BE2C (cell line): Measurements from ENCODE around the gene RBM23.
"Not testable (repeated sequence)": the region's sequence is repeated elsewhere in the genome, so short reads cannot be mapped to it uniquely, and the experiment has no call there.

ENCODE experiments used
- DNase-seq: peaks from one replicate; pipeline ENCODE4 v3.0.0-alpha.2; 2020
- H3K27me3 ChIP-seq: fragments of 250-450 bp; sonication (Bioruptor Pico); 2 replicates; pipeline ENCODE4 v1.5.1; 2020; ENCODE audit warnings: mild to moderate bottlenecking
- H3K36me3 ChIP-seq: fragments of 250-450 bp; sonication (Bioruptor Pico); 2 replicates; pipeline ENCODE4 v1.5.1; 2020; ENCODE audit warnings: mild to moderate bottlenecking
- H3K4me1 ChIP-seq: fragments of 250-450 bp; sonication (Bioruptor Pico); 2 replicates; pipeline ENCODE4 v1.5.1; 2020
- H3K4me3 ChIP-seq: 2 replicates; pipeline ENCODE4 v1.5.1; 2011; ENCODE audit warnings: low read depth, low read length
- H3K9me3 ChIP-seq: fragments of 250-450 bp; sonication (Bioruptor Pico); 2 replicates; pipeline ENCODE4 v1.5.1; 2020
- CTCF ChIP-seq: IDR thresholded peaks from 2 replicates; pipeline ENCODE4 v1.5.1; 2012; ENCODE audit warnings: mild to moderate bottlenecking, low read depth, low read length

Gene RBM23

GRCh38 chr14:22922294-22922693, 3.3 kb upstream of the RBM23 start:
- no peaks in the 10 kb centered on the region for H3K4me1 ChIP-seq
- no peaks in the 10 kb centered on the region for H3K27me3 ChIP-seq
- DNase-seq, result no peak
- no peak overlapping the region for H3K4me3 ChIP-seq
- H3K36me3 ChIP-seq, result peaks cover 59% of the 10 kb centered on the region
- TF ChIP-seq CTCF, result no peak
- no peaks in the 10 kb centered on the region for H3K9me3 ChIP-seq

GRCh38 chr14:22920697-22921096, 1.7 kb upstream of the RBM23 start:
- Histone ChIP-seq H3K4me1 (no peaks in the 10 kb centered on the region), H3K36me3 (peaks cover 51% of the 10 kb centered on the region), H3K9me3 (no peaks in the 10 kb centered on the region), H3K4me3 (no peak overlapping the region), H3K27me3 (no peaks in the 10 kb centered on the region)
- TF ChIP-seq CTCF, result no peak
- no peak for DNase-seq

GRCh38 chr14:22919601-22919921, 612 bp upstream of the RBM23 start:
- peak overlapping the region; percentile 51 for H3K4me3 ChIP-seq
- no peaks in the 10 kb centered on the region for H3K27me3 ChIP-seq
- no peak for TF ChIP-seq CTCF
- peaks cover 45% of the 10 kb centered on the region for H3K36me3 ChIP-seq
- no peak for DNase-seq
- no peaks in the 10 kb centered on the region for H3K9me3 ChIP-seq
- H3K4me1 ChIP-seq, result no peaks in the 10 kb centered on the region

- no peak for DNase-seq
- peaks cover 14% of the 10 kb centered on the region for H3K36me3 ChIP-seq
- TF ChIP-seq CTCF, result no peak
Measured at GRCh38 chr14:22915886-22916521, 2.9 kb downstream of the RBM23 start.

GRCh38 chr14:22914836-22915235, 4.1 kb downstream of the RBM23 start:
- not testable (repeated sequence) for H3K36me3 ChIP-seq, H3K9me3 ChIP-seq, DNase-seq, H3K4me1 ChIP-seq, H3K27me3 ChIP-seq, H3K4me3 ChIP-seq

More at GRCh38 chr14:22915886-22916521, 2.9 kb downstream of the RBM23 start:
- no peak overlapping the region for H3K4me3 ChIP-seq
- no peaks in the 10 kb centered on the region for H3K9me3 ChIP-seq
- no peaks in the 10 kb centered on the region for H3K4me1 ChIP-seq
- H3K27me3 ChIP-seq, result no peaks in the 10 kb centered on the region

GRCh38 chr14:22910916-22911315, 8.0 kb downstream of the RBM23 start:
- no peak for TF ChIP-seq CTCF
- no peaks in the 10 kb centered on the region for H3K9me3 ChIP-seq
- peaks cover 46% of the 10 kb centered on the region for H3K36me3 ChIP-seq
- no peaks in the 10 kb centered on the region for H3K27me3 ChIP-seq
- no peak overlapping the region for H3K4me3 ChIP-seq
- no peaks in the 10 kb centered on the region for H3K4me1 ChIP-seq
- DNase-seq, result no peak

GRCh38 chr14:22908601-22909000, 10.3 kb downstream of the RBM23 start:
- DNase-seq, result no peak
- Histone ChIP-seq H3K27me3 (no peaks in the 10 kb centered on the region), H3K4me3 (no peak overlapping the region), H3K4me1 (no peaks in the 10 kb centered on the region), H3K9me3 (no peaks in the 10 kb centered on the region; the same call in 1 of the 2 replicates), H3K36me3 (peaks cover 66% of the 10 kb centered on the region)
- no peak for TF ChIP-seq CTCF
